ENCODE results near the gene SMIM17.
"Not testable (repeated sequence)": the region's sequence is repeated elsewhere in the genome, so short reads cannot be mapped to it uniquely, and the experiment has no call there.

Gene SMIM17

DNA sequence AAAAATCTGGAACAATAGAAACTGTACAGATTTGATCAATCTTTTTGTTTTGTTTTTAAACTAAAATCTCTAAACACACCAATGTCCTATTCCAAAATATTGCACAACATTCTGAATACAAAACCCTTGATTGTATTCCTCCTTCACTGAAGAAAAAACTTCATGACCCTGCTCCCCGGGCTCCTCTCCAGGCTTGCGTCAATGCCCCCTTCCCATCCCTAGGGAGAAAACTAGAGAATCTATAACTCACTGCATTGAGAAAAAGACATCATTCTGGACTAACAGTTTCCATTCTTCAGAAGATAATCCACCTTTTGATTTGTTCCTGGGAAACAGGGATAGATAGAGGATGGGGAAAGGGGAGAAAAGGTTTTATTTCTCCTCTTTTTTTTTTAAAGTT is 29.7 kb downstream of the SMIM17 start:
- H3K27ac ChIP-seq (ENCODE audit: low read depth, low read length); H3K79me2 ChIP-seq (ENCODE audit: control insufficient read depth, insufficient read depth, low read length, unreplicated experiment); H2AFZ ChIP-seq (ENCODE audit: low read length, unreplicated experiment); H3K27me3 ChIP-seq (ENCODE audit: insufficient read depth, low read length); H3K4me1 ChIP-seq (ENCODE audit: control insufficient read depth, insufficient read depth, low read length, unreplicated experiment); H3K4me3 ChIP-seq (ENCODE audit: low read depth, low read length); H3K36me3 ChIP-seq (ENCODE audit: insufficient read depth, low read length): not testable (repeated sequence)

DNA sequence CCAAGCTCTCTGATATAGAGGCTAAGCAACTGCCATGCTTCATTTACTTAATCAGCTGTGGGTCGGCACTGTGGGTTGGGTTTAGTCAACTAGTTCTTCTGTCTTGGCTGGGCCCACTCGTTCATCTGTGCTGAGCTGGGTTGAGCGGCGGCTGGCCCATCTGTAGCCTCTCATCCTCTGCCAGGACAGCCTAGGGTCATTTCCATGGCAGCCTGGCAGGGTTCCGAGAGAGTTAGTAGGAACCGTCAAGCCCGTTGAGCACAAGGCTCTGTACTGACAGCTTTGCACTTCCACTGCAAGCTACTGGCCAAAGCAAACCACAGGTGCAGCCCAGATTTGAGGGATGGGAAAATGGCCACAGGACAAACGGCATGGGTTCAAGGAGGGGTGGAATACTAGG is 35.2 kb downstream of the SMIM17 start:
- Histone ChIP-seq H3K4me1 (ENCODE audit: control insufficient read depth, insufficient read depth, low read length, unreplicated experiment) (no peaks in the 10 kb centered on the region), H3K36me3 (ENCODE audit: insufficient read depth, low read length) (no peaks in the 10 kb centered on the region), H3K27me3 (ENCODE audit: insufficient read depth, low read length) (no peaks in the 10 kb centered on the region), H3K27ac (ENCODE audit: low read depth, low read length) (no peak overlapping the region), H3K4me3 (ENCODE audit: low read depth, low read length) (no peak overlapping the region), H3K79me2 (ENCODE audit: control insufficient read depth, insufficient read depth, low read length, unreplicated experiment) (no peaks in the 10 kb centered on the region), H2AFZ (ENCODE audit: low read length, unreplicated experiment) (no peak overlapping the region)

DNA sequence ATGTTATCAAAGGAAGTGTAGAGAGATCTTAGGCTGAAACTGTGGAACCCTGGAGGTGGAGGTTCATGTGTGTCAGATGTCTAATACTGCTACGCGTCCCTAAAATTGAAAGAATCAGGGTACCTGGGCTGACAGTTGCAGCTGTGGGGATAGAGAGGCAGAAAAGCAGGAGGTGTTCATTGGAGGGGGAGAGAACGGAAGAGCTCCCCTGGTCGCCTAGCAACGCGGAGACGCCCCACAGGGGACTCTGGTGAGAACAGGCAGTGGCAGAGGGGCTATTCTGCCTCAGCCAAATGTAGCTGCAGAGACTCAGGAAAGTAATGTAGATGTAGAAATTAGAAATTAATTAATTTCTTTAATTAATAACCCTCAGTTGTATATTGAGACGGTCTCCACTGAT is 38.7 kb downstream of the SMIM17 start:
- H2AFZ ChIP-seq (ENCODE audit: low read length, unreplicated experiment): no peak overlapping the region
- no peaks in the 10 kb centered on the region for H3K4me1 ChIP-seq (ENCODE audit: control insufficient read depth, insufficient read depth, low read length, unreplicated experiment)
- H3K79me2 ChIP-seq (ENCODE audit: control insufficient read depth, insufficient read depth, low read length, unreplicated experiment): no peaks in the 10 kb centered on the region
- no peaks in the 10 kb centered on the region for H3K27me3 ChIP-seq (ENCODE audit: insufficient read depth, low read length)
- no peak overlapping the region for H3K4me3 ChIP-seq (ENCODE audit: low read depth, low read length)
- no peaks in the 10 kb centered on the region for H3K36me3 ChIP-seq (ENCODE audit: insufficient read depth, low read length)
- no peak overlapping the region for H3K27ac ChIP-seq (ENCODE audit: low read depth, low read length)

GRCh38 chr19:56683116-56683515 is 40.2 kb downstream of the SMIM17 start:
- Histone ChIP-seq H3K36me3 (ENCODE audit: insufficient read depth, low read length) (no peaks in the 10 kb centered on the region), H3K4me3 (ENCODE audit: low read depth, low read length) (no peak overlapping the region), H2AFZ (ENCODE audit: low read length, unreplicated experiment) (no peak overlapping the region), H3K79me2 (ENCODE audit: control insufficient read depth, insufficient read depth, low read length, unreplicated experiment) (no peaks in the 10 kb centered on the region), H3K27me3 (ENCODE audit: insufficient read depth, low read length) (no peaks in the 10 kb centered on the region), H3K27ac (ENCODE audit: low read depth, low read length) (no peak overlapping the region), H3K4me1 (ENCODE audit: control insufficient read depth, insufficient read depth, low read length, unreplicated experiment) (no peaks in the 10 kb centered on the region)

- H3K4me1 ChIP-seq (ENCODE audit: control insufficient read depth, insufficient read depth, low read length, unreplicated experiment): no peaks in the 10 kb centered on the region
- H3K79me2 ChIP-seq (ENCODE audit: control insufficient read depth, insufficient read depth, low read length, unreplicated experiment): no peaks in the 10 kb centered on the region
- H3K36me3 ChIP-seq (ENCODE audit: insufficient read depth, low read length): no peaks in the 10 kb centered on the region
- H2AFZ ChIP-seq (ENCODE audit: low read length, unreplicated experiment): no peak overlapping the region
- H3K27me3 ChIP-seq (ENCODE audit: insufficient read depth, low read length): no peaks in the 10 kb centered on the region
- H3K4me3 ChIP-seq (ENCODE audit: low read depth, low read length): no peak overlapping the region
- no peak overlapping the region for H3K27ac ChIP-seq (ENCODE audit: low read depth, low read length)
These were observed 44.1 kb downstream of the SMIM17 start for GRCh38 chr19:56687031-56687430.

DNA sequence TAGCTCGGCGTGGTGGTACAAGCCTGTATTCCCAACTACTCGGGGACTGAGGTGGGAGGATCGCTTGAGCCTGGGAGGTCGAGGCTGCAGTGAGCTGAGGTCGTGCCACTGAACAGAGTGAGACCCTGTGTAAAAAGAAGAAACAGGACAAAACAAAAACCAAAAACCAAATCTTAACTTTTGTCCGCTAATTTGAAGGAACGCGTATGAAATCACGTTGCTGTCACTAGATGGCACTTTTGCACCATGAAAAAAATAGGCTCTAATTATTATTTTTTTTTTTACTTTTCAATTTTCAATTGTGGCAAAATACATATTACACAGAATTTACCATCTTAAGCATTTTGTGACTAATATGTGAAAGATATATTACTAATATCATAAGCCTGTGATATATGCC is 46.2 kb downstream of the SMIM17 start:
- Histone ChIP-seq H2AFZ (ENCODE audit: low read length, unreplicated experiment) (no peak overlapping the region), H3K4me3 (ENCODE audit: low read depth, low read length) (no peak overlapping the region), H3K27me3 (ENCODE audit: insufficient read depth, low read length) (no peaks in the 10 kb centered on the region), H3K4me1 (ENCODE audit: control insufficient read depth, insufficient read depth, low read length, unreplicated experiment) (no peaks in the 10 kb centered on the region), H3K79me2 (ENCODE audit: control insufficient read depth, insufficient read depth, low read length, unreplicated experiment) (no peaks in the 10 kb centered on the region), H3K36me3 (ENCODE audit: insufficient read depth, low read length) (no peaks in the 10 kb centered on the region), H3K27ac (ENCODE audit: low read depth, low read length) (no peak overlapping the region)

DNA sequence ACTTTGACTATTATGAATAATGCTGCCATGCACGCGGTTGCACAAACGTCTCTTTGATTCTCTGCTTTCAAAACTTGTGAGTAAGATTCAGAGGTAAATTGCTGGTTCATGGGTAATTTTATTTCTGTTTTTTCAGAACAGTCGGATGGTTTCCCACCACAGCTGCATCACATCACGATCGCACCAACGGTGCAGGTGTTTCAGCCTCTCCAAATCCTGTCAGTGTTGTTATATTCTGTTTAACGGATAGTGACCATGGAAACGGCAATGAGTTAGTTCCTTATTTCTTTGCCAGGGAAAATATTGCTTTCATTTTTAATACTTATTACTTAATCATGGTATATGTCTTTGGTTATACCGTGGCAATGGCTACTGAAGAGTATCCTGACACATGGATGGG is 47.7 kb downstream of the SMIM17 start:
- Histone ChIP-seq H2AFZ (ENCODE audit: low read length, unreplicated experiment) (no peak overlapping the region), H3K27me3 (ENCODE audit: insufficient read depth, low read length) (no peaks in the 10 kb centered on the region), H3K4me1 (ENCODE audit: control insufficient read depth, insufficient read depth, low read length, unreplicated experiment) (no peaks in the 10 kb centered on the region), H3K36me3 (ENCODE audit: insufficient read depth, low read length) (no peaks in the 10 kb centered on the region), H3K79me2 (ENCODE audit: control insufficient read depth, insufficient read depth, low read length, unreplicated experiment) (no peaks in the 10 kb centered on the region), H3K27ac (ENCODE audit: low read depth, low read length) (no peak overlapping the region), H3K4me3 (ENCODE audit: low read depth, low read length) (no peak overlapping the region)

DNA sequence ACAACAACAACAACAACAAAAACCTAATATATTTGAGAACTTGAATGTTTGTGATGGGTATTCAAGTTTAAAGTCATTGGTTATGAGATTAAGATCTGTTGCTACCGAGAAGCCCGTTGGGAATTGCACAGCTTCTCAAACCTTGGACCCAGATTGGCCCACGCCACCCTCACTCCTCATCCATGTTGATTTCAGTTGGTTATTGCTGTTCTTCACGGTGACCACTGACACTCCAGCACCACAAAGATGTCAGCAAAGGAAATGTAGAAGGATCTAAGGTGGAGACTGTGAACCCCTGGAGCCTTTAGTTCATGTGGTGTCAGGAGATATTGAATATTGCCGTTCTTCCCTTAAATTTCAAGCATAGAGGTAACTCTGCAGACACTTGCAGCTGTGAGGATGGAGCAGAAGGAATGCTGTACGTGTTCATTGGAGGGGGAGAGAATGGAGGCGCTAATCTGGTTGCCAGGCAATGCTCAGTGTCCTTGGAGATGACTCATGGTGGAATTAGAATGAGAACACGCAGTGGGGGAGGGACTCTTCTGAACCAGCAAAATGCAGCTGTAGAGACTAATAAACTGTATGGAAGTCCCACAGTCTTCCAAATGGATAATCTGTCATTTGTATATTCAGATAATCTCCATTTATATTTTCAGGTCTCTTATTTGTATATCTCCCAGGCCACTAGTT is 49.4 kb downstream of the SMIM17 start:
- Histone ChIP-seq H3K4me1 (ENCODE audit: control insufficient read depth, insufficient read depth, low read length, unreplicated experiment) (no peaks in the 10 kb centered on the region), H3K27me3 (ENCODE audit: insufficient read depth, low read length) (no peaks in the 10 kb centered on the region), H3K4me3 (ENCODE audit: low read depth, low read length) (no peak overlapping the region), H2AFZ (ENCODE audit: low read length, unreplicated experiment) (no peak overlapping the region), H3K36me3 (ENCODE audit: insufficient read depth, low read length) (no peaks in the 10 kb centered on the region), H3K79me2 (ENCODE audit: control insufficient read depth, insufficient read depth, low read length, unreplicated experiment) (no peaks in the 10 kb centered on the region), H3K27ac (ENCODE audit: low read depth, low read length) (no peak overlapping the region)

DNA sequence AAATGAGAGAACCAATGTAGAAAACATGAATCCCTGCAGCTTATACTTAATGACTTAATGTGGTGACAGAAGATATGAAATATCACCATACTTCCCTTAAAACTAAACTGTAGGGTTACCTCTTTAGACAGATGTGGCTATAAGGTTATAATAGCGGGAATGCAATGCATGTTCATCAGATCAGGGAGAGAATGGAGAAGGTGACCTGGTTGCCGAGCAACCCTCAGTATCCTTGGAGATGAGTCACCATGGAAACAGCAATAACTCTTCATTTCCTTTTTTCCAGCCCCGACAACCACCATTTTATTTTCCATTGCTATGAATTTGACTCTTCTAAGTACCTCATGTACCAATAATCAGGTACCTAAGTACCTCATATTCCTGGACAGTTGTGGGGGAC is 56.6 kb downstream of the SMIM17 start:
- H3K79me2 ChIP-seq (ENCODE audit: control insufficient read depth, insufficient read depth, low read length, unreplicated experiment): no peaks in the 10 kb centered on the region
- H3K4me3 ChIP-seq (ENCODE audit: low read depth, low read length): no peak overlapping the region
- H2AFZ ChIP-seq (ENCODE audit: low read length, unreplicated experiment): no peak overlapping the region
- H3K4me1 ChIP-seq (ENCODE audit: control insufficient read depth, insufficient read depth, low read length, unreplicated experiment): no peaks in the 10 kb centered on the region
- H3K36me3 ChIP-seq (ENCODE audit: insufficient read depth, low read length): no peaks in the 10 kb centered on the region
- H3K27ac ChIP-seq (ENCODE audit: low read depth, low read length): no peak overlapping the region
- no peaks in the 10 kb centered on the region for H3K27me3 ChIP-seq (ENCODE audit: insufficient read depth, low read length)

- H3K79me2 ChIP-seq (ENCODE audit: control insufficient read depth, insufficient read depth, low read length, unreplicated experiment): no peaks in the 10 kb centered on the region
- H3K4me1 ChIP-seq (ENCODE audit: control insufficient read depth, insufficient read depth, low read length, unreplicated experiment): no peaks in the 10 kb centered on the region
- no peak overlapping the region for H3K4me3 ChIP-seq (ENCODE audit: low read depth, low read length)
- H3K27ac ChIP-seq (ENCODE audit: low read depth, low read length): no peak overlapping the region
- H3K27me3 ChIP-seq (ENCODE audit: insufficient read depth, low read length): no peaks in the 10 kb centered on the region
- H2AFZ ChIP-seq (ENCODE audit: low read length, unreplicated experiment): no peak overlapping the region
- H3K36me3 ChIP-seq (ENCODE audit: insufficient read depth, low read length): no peaks in the 10 kb centered on the region
These were observed 58.9 kb downstream of the SMIM17 start for GRCh38 chr19:56701895-56702294.

DNA sequence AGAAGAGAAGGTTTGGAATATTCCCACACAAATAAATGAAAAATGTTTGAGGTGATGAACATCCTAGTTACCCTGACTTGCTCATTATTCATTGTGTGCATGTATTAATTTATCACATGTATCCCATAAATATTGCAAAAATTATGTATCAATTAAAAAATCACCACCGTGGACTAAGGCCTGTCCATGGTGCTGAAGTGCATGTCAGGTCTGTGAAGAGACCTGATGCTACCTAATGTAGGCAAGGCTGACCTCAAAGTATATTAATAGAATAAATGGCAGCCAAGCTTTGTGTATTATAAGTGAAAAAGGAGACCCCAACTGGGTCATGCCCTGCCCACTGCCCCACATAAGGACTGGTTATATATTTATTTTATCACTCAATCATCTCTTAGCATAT is 63.0 kb downstream of the SMIM17 start:
- Histone ChIP-seq H2AFZ (ENCODE audit: low read length, unreplicated experiment) (no peak overlapping the region), H3K27ac (ENCODE audit: low read depth, low read length) (no peak overlapping the region), H3K27me3 (ENCODE audit: insufficient read depth, low read length) (no peaks in the 10 kb centered on the region), H3K79me2 (ENCODE audit: control insufficient read depth, insufficient read depth, low read length, unreplicated experiment) (no peaks in the 10 kb centered on the region), H3K36me3 (ENCODE audit: insufficient read depth, low read length) (no peaks in the 10 kb centered on the region), H3K4me1 (ENCODE audit: control insufficient read depth, insufficient read depth, low read length, unreplicated experiment) (no peaks in the 10 kb centered on the region), H3K4me3 (ENCODE audit: low read depth, low read length) (no peak overlapping the region)

Data from ACC112 (cell line).